Esophagus muscularis mucosa (tissue), 2 donors: ENCODE results near the gene SPATA2L.

Source experiments
- POLR2A ChIP-seq: fragments of 450-650 bp; IDR thresholded peaks from one replicate; pipeline ENCODE4 v1.6.1; 2017; ENCODE audit warnings: antibody characterized with exemption, moderate library complexity, mild to moderate bottlenecking, low read depth
- POLR2AphosphoS5 ChIP-seq, 2 donors: sonication (generic); formaldehyde crosslinking; IDR thresholded peaks; one replicate each; pipeline ENCODE4 v1.6.1; 2017; ENCODE audit warnings: antibody characterized with exemption in 2 of 2

GRCh38 chr16:89741342-89742014 is 40.0 kb upstream of the SPATA2L start:
- TF ChIP-seq POLR2A: no peak
- TF ChIP-seq POLR2AphosphoS5 (IDR thresholded peaks at IDR 0.05): peak in 1 of 2 donors; percentile 9
